Ovary (tissue), 3 donors: ENCODE measurements around the gene CHCHD3.

Experiments used
- EP300 ChIP-seq: sonication (generic); formaldehyde crosslinking; IDR thresholded peaks from one replicate; pipeline ENCODE4 v1.6.1; 2017; ENCODE audit warnings: antibody characterized with exemption
- POLR2A ChIP-seq: fragments of 450-650 bp; IDR thresholded peaks from one replicate; pipeline ENCODE4 v1.6.1; 2017; ENCODE audit warnings: antibody characterized with exemption, mild to moderate bottlenecking, moderate library complexity
- TF ChIP-seq, protein P1 (sequence below), 3 donors: fragments of 450-650 bp in 2 of 3; fragments of 200-600 bp in 1 of 3; IDR thresholded peaks; one replicate each; pipeline versions ENCODE4 v1.5.1 to v1.8.0; 2016 to 2022; ENCODE audit warnings: antibody characterized with exemption in 3 of 3, mild to moderate bottlenecking in 1 of 3
- donor health status: DM: no; HTN: no; CAD: no.

GRCh38 chr7:132854238-132854637 lies 227.7 kb downstream of the CHCHD3 start:
- TF ChIP-seq, protein P1, sequence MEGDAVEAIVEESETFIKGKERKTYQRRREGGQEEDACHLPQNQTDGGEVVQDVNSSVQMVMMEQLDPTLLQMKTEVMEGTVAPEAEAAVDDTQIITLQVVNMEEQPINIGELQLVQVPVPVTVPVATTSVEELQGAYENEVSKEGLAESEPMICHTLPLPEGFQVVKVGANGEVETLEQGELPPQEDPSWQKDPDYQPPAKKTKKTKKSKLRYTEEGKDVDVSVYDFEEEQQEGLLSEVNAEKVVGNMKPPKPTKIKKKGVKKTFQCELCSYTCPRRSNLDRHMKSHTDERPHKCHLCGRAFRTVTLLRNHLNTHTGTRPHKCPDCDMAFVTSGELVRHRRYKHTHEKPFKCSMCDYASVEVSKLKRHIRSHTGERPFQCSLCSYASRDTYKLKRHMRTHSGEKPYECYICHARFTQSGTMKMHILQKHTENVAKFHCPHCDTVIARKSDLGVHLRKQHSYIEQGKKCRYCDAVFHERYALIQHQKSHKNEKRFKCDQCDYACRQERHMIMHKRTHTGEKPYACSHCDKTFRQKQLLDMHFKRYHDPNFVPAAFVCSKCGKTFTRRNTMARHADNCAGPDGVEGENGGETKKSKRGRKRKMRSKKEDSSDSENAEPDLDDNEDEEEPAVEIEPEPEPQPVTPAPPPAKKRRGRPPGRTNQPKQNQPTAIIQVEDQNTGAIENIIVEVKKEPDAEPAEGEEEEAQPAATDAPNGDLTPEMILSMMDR (IDR thresholded peaks at IDR 0.05): no peak
- no peak for TF ChIP-seq POLR2A
- no peak for TF ChIP-seq EP300
